ENCODE data around the gene GRAMD1C.

GRCh38 chr3:113896930-113897329 lies 58.3 kb downstream of the GRAMD1C start:
- TF ChIP-seq CTCF (IDR thresholded peaks at IDR 0.05; ENCODE audit: insufficient read depth, low read length, poor library complexity, severe bottlenecking) (no peak), EZH2phosphoT487 (conservative IDR thresholded peaks at IDR 0.05; ENCODE audit: low read length) (no peak)

All from SU-DHL-6 (cell line).